ENCODE data around the gene RASSF4. TPM values are rescaled to one million over a fixed set of nuclear protein-coding genes. Genes with fewer than 3 reads are reported as not detected.

The RASSF4 gene
- polyA plus RNA-seq, 1 experiment = 11.2 TPM

GRCh38 chr10:44934416-44935200 lies 25.0 kb upstream of the RASSF4 start:
- DNase-seq (ENCODE audit: low read depth, low spot score) = no peak
- TF ChIP-seq, protein P1, sequence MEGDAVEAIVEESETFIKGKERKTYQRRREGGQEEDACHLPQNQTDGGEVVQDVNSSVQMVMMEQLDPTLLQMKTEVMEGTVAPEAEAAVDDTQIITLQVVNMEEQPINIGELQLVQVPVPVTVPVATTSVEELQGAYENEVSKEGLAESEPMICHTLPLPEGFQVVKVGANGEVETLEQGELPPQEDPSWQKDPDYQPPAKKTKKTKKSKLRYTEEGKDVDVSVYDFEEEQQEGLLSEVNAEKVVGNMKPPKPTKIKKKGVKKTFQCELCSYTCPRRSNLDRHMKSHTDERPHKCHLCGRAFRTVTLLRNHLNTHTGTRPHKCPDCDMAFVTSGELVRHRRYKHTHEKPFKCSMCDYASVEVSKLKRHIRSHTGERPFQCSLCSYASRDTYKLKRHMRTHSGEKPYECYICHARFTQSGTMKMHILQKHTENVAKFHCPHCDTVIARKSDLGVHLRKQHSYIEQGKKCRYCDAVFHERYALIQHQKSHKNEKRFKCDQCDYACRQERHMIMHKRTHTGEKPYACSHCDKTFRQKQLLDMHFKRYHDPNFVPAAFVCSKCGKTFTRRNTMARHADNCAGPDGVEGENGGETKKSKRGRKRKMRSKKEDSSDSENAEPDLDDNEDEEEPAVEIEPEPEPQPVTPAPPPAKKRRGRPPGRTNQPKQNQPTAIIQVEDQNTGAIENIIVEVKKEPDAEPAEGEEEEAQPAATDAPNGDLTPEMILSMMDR (IDR thresholded peaks at IDR 0.05; ENCODE audit: low read depth, low read length) = no peak
- Histone ChIP-seq H3K9me3 (ENCODE audit: control insufficient read depth, insufficient read depth, low read length) (peaks cover 3% of the 10 kb centered on the region; the same call in 1 of the 2 replicates), H3K27ac (ENCODE audit: low read depth, low read length) (no peak overlapping the region), H3K27me3 (ENCODE audit: control insufficient read depth, insufficient read depth, low read length) (peaks cover 2% of the 10 kb centered on the region), H3K4me3 (ENCODE audit: low read depth, low read length) (no peak overlapping the region)
- POLR2A ChIA-PET = interaction anchor here (0.8 kb wide), 1 partner anchor 44 kb away, joined by 3 read pairs; the partner anchor contains the start of gene DEPP1
- CTCF ChIA-PET = interaction anchor here (1.0 to 3.3 kb wide), 5 partner anchors 12 to 69 kb away, joined by 3 to 37 read pairs (median 7); no protein-coding TSS in a partner anchor

GRCh38 chr10:44935201-44935965 lies 24.2 kb upstream of the RASSF4 start:
- TF ChIP-seq, protein P1 (IDR thresholded peaks at IDR 0.05; ENCODE audit: low read depth, low read length) = no peak
- CTCF ChIA-PET = interaction anchor here (1.0 to 3.3 kb wide), 4 partner anchors 11 to 68 kb away, joined by 3 to 37 read pairs (median 5); no protein-coding TSS in a partner anchor
- POLR2A ChIA-PET = interaction anchor here (0.8 kb wide), 1 partner anchor 43 kb away, joined by 3 read pairs; the partner anchor contains the start of gene DEPP1
- peaks cover 2% of the 10 kb centered on the region for H3K27me3 ChIP-seq (ENCODE audit: control insufficient read depth, insufficient read depth, low read length)
- peaks cover 3% of the 10 kb centered on the region; the same call in 1 of the 2 replicates for H3K9me3 ChIP-seq (ENCODE audit: control insufficient read depth, insufficient read depth, low read length)
- H3K27ac ChIP-seq (ENCODE audit: low read depth, low read length) = peak overlapping the region; percentile 78
- no peak overlapping the region for H3K4me3 ChIP-seq (ENCODE audit: low read depth, low read length)
- peak; percentile 66 for DNase-seq (ENCODE audit: low read depth, low spot score)

GRCh38 chr10:44935966-44936295 lies 23.7 kb upstream of the RASSF4 start:
- no peak overlapping the region for H3K27ac ChIP-seq (ENCODE audit: low read depth, low read length)
- ChIA-PET CTCF (interaction anchor here (1.6 kb wide), 1 partner anchor 40 kb away, joined by 3 read pairs; no protein-coding TSS in a partner anchor), POLR2A (no interaction called here)
- TF ChIP-seq, protein P1 (IDR thresholded peaks at IDR 0.05; ENCODE audit: low read depth, low read length) = no peak
- no peak for DNase-seq (ENCODE audit: low read depth, low spot score)
- H3K27me3 ChIP-seq (ENCODE audit: control insufficient read depth, insufficient read depth, low read length) = peaks cover 2% of the 10 kb centered on the region
- H3K9me3 ChIP-seq (ENCODE audit: control insufficient read depth, insufficient read depth, low read length) = peaks cover 3% of the 10 kb centered on the region; the same call in 1 of the 2 replicates
- no peak overlapping the region for H3K4me3 ChIP-seq (ENCODE audit: low read depth, low read length)

GRCh38 chr10:44936314-44936975 lies 23.2 kb upstream of the RASSF4 start:
- TF ChIP-seq, protein P1 (IDR thresholded peaks at IDR 0.05; ENCODE audit: low read depth, low read length) = no peak
- Histone ChIP-seq H3K27me3 (ENCODE audit: control insufficient read depth, insufficient read depth, low read length) (no peaks in the 10 kb centered on the region), H3K4me3 (ENCODE audit: low read depth, low read length) (no peak overlapping the region), H3K9me3 (ENCODE audit: control insufficient read depth, insufficient read depth, low read length) (peaks cover 3% of the 10 kb centered on the region; the same call in 1 of the 2 replicates), H3K27ac (ENCODE audit: low read depth, low read length) (no peak overlapping the region)
- DNase-seq (ENCODE audit: low read depth, low spot score) = no peak
- CTCF ChIA-PET = interaction anchor here (0.6 kb wide), 1 partner anchor 39 kb away, joined by 6 read pairs; no protein-coding TSS in a partner anchor
- POLR2A ChIA-PET = no interaction called here
